HepG2 (cell line): ENCODE data around the gene NELFCD. TPM values are rescaled to one million over a fixed set of nuclear protein-coding genes. Genes with fewer than 3 reads are reported as not detected.
A peak's percentile ranks its signal among the peaks of the same experiment; 100 is the strongest.

Experiments used
- AHR ChIP-seq: IDR thresholded peaks from 2 replicates; pipeline ENCODE4 v1.6.1; 2018; ENCODE audit warnings: missing genetic modification reagents, missing compliant biosample characterization
- ASH2L ChIP-seq: fragments of 300-600, 200-600 bp; sonication (generic); IDR thresholded peaks from 2 replicates; pipeline ENCODE4 v1.7.0; 2017; ENCODE audit warnings: low read depth, mild to moderate bottlenecking, moderate library complexity, mixed read lengths, low read length; ENCODE audit not compliant: insufficient read length
- CBFB ChIP-seq: sonication (generic); formaldehyde crosslinking; IDR thresholded peaks from 2 replicates; pipeline ENCODE4 v1.4.0; 2020; ENCODE audit warnings: missing genetic modification reagents
- E2F5 ChIP-seq: sonication (generic); formaldehyde crosslinking; conservative IDR thresholded peaks from 2 replicates; pipeline ENCODE4 v1.4.0; 2020; ENCODE audit warnings: missing genetic modification reagents
- HES4 ChIP-seq: sonication (generic); formaldehyde crosslinking; IDR thresholded peaks from 2 replicates; pipeline ENCODE4 v1.9.0; 2021; ENCODE audit warnings: mild to moderate bottlenecking, missing genetic modification reagents, borderline replicate concordance
- HOXD1 ChIP-seq: sonication (generic); formaldehyde crosslinking; IDR thresholded peaks from 2 replicates; pipeline ENCODE4 v1.5.0; 2020; ENCODE audit warnings: missing genetic modification reagents
- JUN ChIP-seq: sonication (generic); formaldehyde crosslinking; IDR thresholded peaks from 2 replicates; pipeline ENCODE4 v1.4.0; 2020; ENCODE audit warnings: mild to moderate bottlenecking, missing genetic modification reagents
- KDM2A ChIP-seq: sonication (generic); formaldehyde crosslinking; IDR thresholded peaks from 2 replicates; pipeline ENCODE4 v1.4.0; 2020; ENCODE audit warnings: low read depth, missing genetic modification reagents, borderline replicate concordance
- KDM3A ChIP-seq: IDR thresholded peaks from 2 replicates; pipeline ENCODE4 v1.6.1; 2018; ENCODE audit warnings: low read depth, missing compliant biosample characterization
- MEIS1 ChIP-seq: sonication (generic); formaldehyde crosslinking; IDR thresholded peaks from 2 replicates; pipeline ENCODE4 v1.9.0; 2021; ENCODE audit warnings: mild to moderate bottlenecking, missing genetic modification reagents, moderate library complexity, borderline replicate concordance
- MEIS2 ChIP-seq: sonication (generic); formaldehyde crosslinking; IDR thresholded peaks from 2 replicates; pipeline ENCODE4 v1.9.0; 2021; ENCODE audit warnings: mild to moderate bottlenecking, missing genetic modification reagents
- MYNN ChIP-seq: sonication (generic); formaldehyde crosslinking; IDR thresholded peaks from 2 replicates; pipeline ENCODE4 v1.4.0; 2020; ENCODE audit warnings: mild to moderate bottlenecking, low read depth, missing genetic modification reagents
- PAF1 ChIP-seq: IDR thresholded peaks from 2 replicates; pipeline ENCODE4 v1.6.1; 2016; ENCODE audit warnings: missing genetic modification reagents, missing compliant biosample characterization
- POLR2G ChIP-seq: fragments of 200-400 bp; formaldehyde crosslinking; IDR thresholded peaks from 2 replicates; pipeline ENCODE4 v1.6.1; 2018; ENCODE audit warnings: mild to moderate bottlenecking, low read depth, low read length, moderate library complexity
- RORA ChIP-seq: sonication (generic); formaldehyde crosslinking; IDR thresholded peaks from 2 replicates; pipeline ENCODE4 v1.5.0; 2020; ENCODE audit warnings: mild to moderate bottlenecking, missing genetic modification reagents, moderate library complexity
- SALL1 ChIP-seq: sonication (generic); formaldehyde crosslinking; IDR thresholded peaks from 2 replicates; pipeline ENCODE4 v1.8.0; 2022; ENCODE audit warnings: mild to moderate bottlenecking, missing genetic modification reagents
- SNAI1 ChIP-seq: sonication (generic); formaldehyde crosslinking; IDR thresholded peaks from 2 replicates; pipeline ENCODE4 v1.5.0; 2020; ENCODE audit warnings: mild to moderate bottlenecking, missing genetic modification reagents, borderline replicate concordance
- U2AF1 ChIP-seq: fragments of 200-400 bp; formaldehyde crosslinking; optimal IDR thresholded peaks from 2 replicates; pipeline ENCODE3; 2017; ENCODE audit warnings: mild to moderate bottlenecking, low read depth, low read length
- ZNF510 ChIP-seq: sonication (generic); formaldehyde crosslinking; IDR thresholded peaks from 2 replicates; pipeline ENCODE4 v1.4.0; 2020; ENCODE audit warnings: low read depth, mild to moderate bottlenecking, missing genetic modification reagents
- ZNF678 ChIP-seq: sonication (generic); formaldehyde crosslinking; IDR thresholded peaks from 2 replicates; pipeline ENCODE4 v1.4.0; 2020; ENCODE audit warnings: mild to moderate bottlenecking, missing genetic modification reagents
- ZNF737 ChIP-seq: sonication (generic); formaldehyde crosslinking; IDR thresholded peaks from 2 replicates; pipeline ENCODE4 v1.5.0; 2020; ENCODE audit warnings: missing genetic modification reagents, mild to moderate bottlenecking, borderline replicate concordance
- ZNF770 ChIP-seq: sonication (generic); formaldehyde crosslinking; IDR thresholded peaks from 2 replicates; pipeline ENCODE4 v1.5.0; 2020; ENCODE audit warnings: mild to moderate bottlenecking, missing genetic modification reagents
- polyA plus RNA-seq, 8 experiments: library from polyadenylated mRNA; depleted of rRNA in 3 of 8; stranded (reverse) in 7 of 8; unstranded in 1 of 8; fragments of >200 nt; fragmentation: Illumina TruSeq in 4 of 8; extraction: Trizol in 4 of 8; gene quantifications; 2 replicates each; pipeline versions ENCODE4 v1.2.1 to v1.2.3, GENCODE V29; 2011 to 2016; ENCODE audit warnings: low read depth in 4 of 8, missing spikeins in 1 of 8, mixed read lengths in 1 of 8; ENCODE audit not compliant: insufficient read depth in 1 of 8
- total RNA-seq, 5 experiments: library from RNA; depleted of rRNA; stranded (reverse); fragments of >200 nt; fragmentation: Illumina TruSeq; extraction: Trizol; gene quantifications; 2 replicates each; pipeline ENCODE4 v1.2.3, GENCODE V29; 2016; ENCODE audit warnings: low read depth in 1 of 5
- TF ChIP-seq, protein P1 (sequence below): sonication (generic); formaldehyde crosslinking; IDR thresholded peaks from 2 replicates; pipeline ENCODE4 v1.4.0; 2020; ENCODE audit warnings: missing genetic modification reagents, mild to moderate bottlenecking, borderline replicate concordance
- TF ChIP-seq, protein P2 (sequence below): sonication (generic); formaldehyde crosslinking; IDR thresholded peaks from 2 replicates; pipeline ENCODE4 v1.8.1; 2023; ENCODE audit warnings: mild to moderate bottlenecking, missing genetic modification reagents

The NELFCD gene
- total and polyA plus RNA-seq, 2 of the 13 experiments (the other 11 are each of a cell fraction or from before 2014, with no cell fraction given), result 159 to 203 TPM

GRCh38 chr20:59015812-59016711 is 35.0 kb downstream of the NELFCD start (continued):
- TF ChIP-seq SALL1 (peak; percentile 96), AHR (peak; percentile 89; the same call in 1 of the 2 replicates), JUN (CRISPR knock-in tag) (0 out of 2 replicates have a peak, but pooled peaks have one; percentile 8), MEIS1 (CRISPR knock-in tag) (peak; percentile 95; the same call in 1 of the 2 replicates), KDM2A (CRISPR knock-in tag) (peak; percentile 77), ZNF770 (no peak), E2F5 (CRISPR knock-in tag) (peak; percentile 77; the same call in 1 of the 2 replicates), MEIS2 (CRISPR knock-in tag) (peak; percentile 96), HOXD1 (CRISPR knock-in tag) (peak; percentile 93), PAF1 (no peak), ZNF678 (no peak), CBFB (peak; percentile 51; the same call in 1 of the 2 replicates), ZNF737 (no peak), U2AF1 (peak; percentile 56), HES4 (CRISPR knock-in tag) (no peak), ASH2L (peak; percentile 46), RORA (CRISPR knock-in tag) (no peak), POLR2G (peak; percentile 45; the same call in 1 of the 2 replicates), MYNN (CRISPR knock-in tag) (no peak), SNAI1 (no peak), KDM3A (peak; percentile 70; the same call in 1 of the 2 replicates), ZNF510 (CRISPR knock-in tag) (peak; percentile 66; the same call in 1 of the 2 replicates)
- TF ChIP-seq, protein P1, sequence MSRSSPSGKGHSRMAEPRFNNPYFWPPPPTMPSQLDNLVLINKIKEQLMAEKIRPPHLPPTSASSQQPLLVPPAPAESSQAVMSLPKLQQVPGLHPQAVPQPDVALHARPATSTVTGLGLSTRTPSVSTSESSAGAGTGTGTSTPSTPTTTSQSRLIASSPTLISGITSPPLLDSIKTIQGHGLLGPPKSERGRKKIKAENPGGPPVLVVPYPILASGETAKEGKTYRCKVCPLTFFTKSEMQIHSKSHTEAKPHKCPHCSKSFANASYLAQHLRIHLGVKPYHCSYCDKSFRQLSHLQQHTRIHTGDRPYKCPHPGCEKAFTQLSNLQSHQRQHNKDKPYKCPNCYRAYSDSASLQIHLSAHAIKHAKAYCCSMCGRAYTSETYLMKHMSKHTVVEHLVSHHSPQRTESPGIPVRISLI (CRISPR knock-in tag), result peak; percentile 48; the same call in 1 of the 2 replicates
- TF ChIP-seq, protein P2, sequence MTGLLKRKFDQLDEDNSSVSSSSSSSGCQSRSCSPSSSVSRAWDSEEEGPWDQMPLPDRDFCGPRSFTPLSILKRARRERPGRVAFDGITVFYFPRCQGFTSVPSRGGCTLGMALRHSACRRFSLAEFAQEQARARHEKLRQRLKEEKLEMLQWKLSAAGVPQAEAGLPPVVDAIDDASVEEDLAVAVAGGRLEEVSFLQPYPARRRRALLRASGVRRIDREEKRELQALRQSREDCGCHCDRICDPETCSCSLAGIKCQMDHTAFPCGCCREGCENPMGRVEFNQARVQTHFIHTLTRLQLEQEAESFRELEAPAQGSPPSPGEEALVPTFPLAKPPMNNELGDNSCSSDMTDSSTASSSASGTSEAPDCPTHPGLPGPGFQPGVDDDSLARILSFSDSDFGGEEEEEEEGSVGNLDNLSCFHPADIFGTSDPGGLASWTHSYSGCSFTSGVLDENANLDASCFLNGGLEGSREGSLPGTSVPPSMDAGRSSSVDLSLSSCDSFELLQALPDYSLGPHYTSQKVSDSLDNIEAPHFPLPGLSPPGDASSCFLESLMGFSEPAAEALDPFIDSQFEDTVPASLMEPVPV (CRISPR knock-in tag), result peak; percentile 78; the same call in 1 of the 2 replicates
